HG03175 (cell line): ENCODE results near the gene FBXW7.
A peak's percentile ranks its signal among the peaks of the same experiment; 100 is the strongest.

Experiments
- ATAC-seq: cut with Tn5 transposase; IDR thresholded peaks from one replicate; pipeline ENCODE4 v1.9.1; 2021; ENCODE audit warnings: mild to moderate bottlenecking, moderate library complexity; ENCODE audit not compliant: unreplicated experiment

Gene FBXW7

GRCh38 chr4:152374606-152375285 is 161.1 kb downstream of the FBXW7 start:
- ATAC-seq = peak; percentile 41

GRCh38 chr4:152374153-152374552 is 161.7 kb downstream of the FBXW7 start:
- ATAC-seq = no peak

GRCh38 chr4:152372444-152372843 is 163.4 kb downstream of the FBXW7 start:
- no peak for ATAC-seq

- ATAC-seq = no peak
Measured at GRCh38 chr4:152369902-152370295, 166.0 kb downstream of the FBXW7 start.

- no peak for ATAC-seq
Measured at GRCh38 chr4:152369203-152369901, 166.5 kb downstream of the FBXW7 start.

GRCh38 chr4:152368001-152368400 is 167.9 kb downstream of the FBXW7 start:
- ATAC-seq = no peak

- ATAC-seq = no peak
Measured at GRCh38 chr4:152364883-152365282, 171.0 kb downstream of the FBXW7 start.

- no peak for ATAC-seq
Measured at GRCh38 chr4:152364383-152364782, 171.5 kb downstream of the FBXW7 start.

GRCh38 chr4:152363904-152364303 is 172.0 kb downstream of the FBXW7 start:
- no peak for ATAC-seq

- ATAC-seq = no peak
Measured at GRCh38 chr4:152363086-152363485, 172.8 kb downstream of the FBXW7 start.

GRCh38 chr4:152360045-152360410 is 175.9 kb downstream of the FBXW7 start:
- peak; percentile 44 for ATAC-seq

- ATAC-seq = peak; percentile 52
Measured at GRCh38 chr4:152359208-152360044, 176.5 kb downstream of the FBXW7 start.

GRCh38 chr4:152357206-152357605 is 178.7 kb downstream of the FBXW7 start:
- ATAC-seq = no peak

- no peak for ATAC-seq
Measured at GRCh38 chr4:152356428-152357034, 179.4 kb downstream of the FBXW7 start.

GRCh38 chr4:152352622-152353116 is 183.2 kb downstream of the FBXW7 start:
- ATAC-seq = no peak

GRCh38 chr4:152352215-152352614 is 183.7 kb downstream of the FBXW7 start:
- ATAC-seq = no peak

- ATAC-seq = no peak
Measured at GRCh38 chr4:152351080-152351479, 184.8 kb downstream of the FBXW7 start.

- no peak for ATAC-seq
Measured at GRCh38 chr4:152348670-152349069, 187.2 kb downstream of the FBXW7 start.

- no peak for ATAC-seq
Measured at GRCh38 chr4:152346979-152347378, 188.9 kb downstream of the FBXW7 start.

- no peak for ATAC-seq
Measured at GRCh38 chr4:152346526-152346925, 189.4 kb downstream of the FBXW7 start.

GRCh38 chr4:152344001-152344400 is 191.9 kb downstream of the FBXW7 start:
- ATAC-seq = no peak
